Peyer's patch (tissue), 4 donors: ENCODE measurements around the gene RPS6KA5. TPM values are rescaled to one million over a fixed set of nuclear protein-coding genes. Genes with fewer than 3 reads are reported as not detected.
"Not testable (repeated sequence)": the region's sequence is repeated elsewhere in the genome, so short reads cannot be mapped to it uniquely, and the experiment has no call there.

Source experiments
- DNase-seq, 3 donors: peaks; one replicate each; pipeline ENCODE4 v3.0.0-alpha.2; 2017 to 2019
- H3K27ac ChIP-seq, 4 donors: fragments of 200-600 bp; sonication (generic); one replicate each; pipeline ENCODE4 v1.5.1; 2016 to 2019
- H3K27me3 ChIP-seq, 2 donors: fragments of 200-600 bp; sonication (generic); one replicate each; pipeline ENCODE4 v1.5.1; 2019
- H3K36me3 ChIP-seq, 3 donors: fragments of 200-600 bp; sonication (generic); one replicate each; pipeline ENCODE4 v1.5.1; 2016 to 2019
- H3K4me1 ChIP-seq, 4 donors: fragments of 200-600 bp; sonication (generic); one replicate each; pipeline ENCODE4 v1.5.1; 2016 to 2019
- H3K4me3 ChIP-seq, 4 donors: fragments of 200-600 bp; sonication (generic); 1 replicate in 3 of 4; 2 replicates in 1 of 4; pipeline ENCODE4 v1.5.1; 2016 to 2019; ENCODE audit warnings: mild to moderate bottlenecking in 1 of 4
- H3K9me3 ChIP-seq, 4 donors: fragments of 200-600 bp; sonication (generic); one replicate each; pipeline ENCODE4 v1.5.1; 2016 to 2019; ENCODE audit warnings: mild to moderate bottlenecking in 1 of 4
- CTCF ChIP-seq, 6 experiments: fragments of 450-650 bp in 4 of 6; fragments of 200-600 bp in 2 of 6; sonication (generic) in 1 of 6; IDR thresholded peaks; one replicate each; pipeline ENCODE4 v1.5.1; 2017 to 2019; ENCODE audit warnings: antibody characterized with exemption in 6 of 6, mild to moderate bottlenecking in 3 of 6, moderate library complexity in 1 of 6
- POLR2A ChIP-seq, 2 donors: fragments of 450-650 bp; IDR thresholded peaks; one replicate each; pipeline ENCODE4 v1.5.1; 2017; ENCODE audit warnings: antibody characterized with exemption in 2 of 2, mild to moderate bottlenecking in 2 of 2, moderate library complexity in 2 of 2
- total RNA-seq, 4 donors: library from RNA; depleted of rRNA; stranded (reverse); fragments of >200 nt; gene quantifications; one replicate each; pipeline ENCODE4 v1.1.0, GENCODE V29; 2016

RPS6KA5 gene
- total RNA-seq, 4 donors from 2014 or later, result 10.3 to 15.1 (median 10.6) TPM

GRCh38 chr14:91041450-91041849, 19.0 kb downstream of the RPS6KA5 start:
- H3K36me3 ChIP-seq, result no peaks in the 10 kb centered on the region
- H3K4me1 ChIP-seq, result no peaks in the 10 kb centered on the region
- TF ChIP-seq CTCF (IDR thresholded peaks at IDR 0.05), result no peak
- TF ChIP-seq POLR2A (IDR thresholded peaks at IDR 0.05), result no peak
- no peaks in the 10 kb centered on the region for H3K9me3 ChIP-seq
- H3K27me3 ChIP-seq, result no peaks in the 10 kb centered on the region
- no peak overlapping the region for H3K4me3 ChIP-seq
- peak overlapping the region in 1 of 4 donors; percentile 6 for H3K27ac ChIP-seq
- DNase-seq, result no peak

- Histone ChIP-seq H3K4me1 (no peaks in the 10 kb centered on the region), H3K4me3 (no peak overlapping the region), H3K27me3 (no peaks in the 10 kb centered on the region), H3K27ac (peak overlapping the region in 1 of 4 donors; percentile 6), H3K9me3 (no peaks in the 10 kb centered on the region), H3K36me3 (no peaks in the 10 kb centered on the region)
- no peak for DNase-seq
- no peak for TF ChIP-seq CTCF (IDR thresholded peaks at IDR 0.05)
- TF ChIP-seq POLR2A (IDR thresholded peaks at IDR 0.05), result no peak
Observed at GRCh38 chr14:91040545-91040944, 19.9 kb downstream of the RPS6KA5 start.

GRCh38 chr14:91038439-91038838, 22.0 kb downstream of the RPS6KA5 start:
- Histone ChIP-seq H3K9me3 (no peaks in the 10 kb centered on the region), H3K27ac (no peak overlapping the region)

GRCh38 chr14:91036741-91037469, 23.5 kb downstream of the RPS6KA5 start:
- Histone ChIP-seq H3K9me3 (no peaks in the 10 kb centered on the region), H3K4me3 (no peak overlapping the region), H3K4me1 (no peaks in the 10 kb centered on the region), H3K36me3 (no peaks in the 10 kb centered on the region), H3K27ac (no peak overlapping the region), H3K27me3 (no peaks in the 10 kb centered on the region)
- TF ChIP-seq CTCF (IDR thresholded peaks at IDR 0.05) (no peak), POLR2A (IDR thresholded peaks at IDR 0.05) (no peak)
- DNase-seq, result no peak

More at GRCh38 chr14:91038439-91038838, 22.0 kb downstream of the RPS6KA5 start:
- H3K4me1 ChIP-seq, result no peaks in the 10 kb centered on the region
- H3K27me3 ChIP-seq, result no peaks in the 10 kb centered on the region
- no peaks in the 10 kb centered on the region for H3K36me3 ChIP-seq
- no peak for DNase-seq
- H3K4me3 ChIP-seq, result no peak overlapping the region
- no peak for TF ChIP-seq CTCF (IDR thresholded peaks at IDR 0.05)

- Histone ChIP-seq H3K4me3 (no peak overlapping the region), H3K36me3 (no peaks in the 10 kb centered on the region), H3K27me3 (no peaks in the 10 kb centered on the region), H3K27ac (no peak overlapping the region), H3K4me1 (no peaks in the 10 kb centered on the region), H3K9me3 (no peaks in the 10 kb centered on the region)
- no peak for DNase-seq
- TF ChIP-seq POLR2A (IDR thresholded peaks at IDR 0.05) (no peak), CTCF (IDR thresholded peaks at IDR 0.05) (no peak)
Observed at GRCh38 chr14:91035855-91036254, 24.6 kb downstream of the RPS6KA5 start.

- not testable (repeated sequence) for H3K27me3 ChIP-seq, H3K4me3 ChIP-seq, H3K36me3 ChIP-seq, H3K27ac ChIP-seq, DNase-seq, H3K9me3 ChIP-seq, H3K4me1 ChIP-seq
Observed at GRCh38 chr14:91034379-91034778, 26.1 kb downstream of the RPS6KA5 start.
